Raji (cell line): ENCODE measurements around the gene CRLF3.

Experiments
- POLR2A ChIP-seq: IDR thresholded peaks from 2 replicates; pipeline ENCODE4 v1.6.1; 2011; ENCODE audit warnings: low read depth, low read length, control low read depth; ENCODE audit not compliant: insufficient read depth

CRLF3 gene

DNA sequence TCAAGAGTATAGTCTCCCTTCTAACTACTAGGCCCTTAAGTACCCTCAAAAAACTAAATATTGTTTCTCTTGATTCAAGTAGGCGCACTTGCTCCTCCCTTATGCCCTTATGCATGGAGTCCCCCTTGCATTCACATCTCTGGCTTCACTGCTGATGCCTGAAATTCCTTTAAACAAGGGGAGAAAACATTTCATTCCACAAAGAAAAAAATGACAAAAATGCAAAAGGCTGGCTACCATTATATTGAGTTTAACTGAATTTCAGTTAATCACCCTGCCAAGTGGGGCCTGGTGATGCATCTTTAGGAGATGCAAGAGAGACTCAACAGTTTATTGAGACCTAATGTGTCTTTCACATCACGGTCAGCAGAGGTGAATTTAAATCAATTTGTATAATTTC lies 35.6 kb downstream of the CRLF3 start:
- no peak for TF ChIP-seq POLR2A

DNA sequence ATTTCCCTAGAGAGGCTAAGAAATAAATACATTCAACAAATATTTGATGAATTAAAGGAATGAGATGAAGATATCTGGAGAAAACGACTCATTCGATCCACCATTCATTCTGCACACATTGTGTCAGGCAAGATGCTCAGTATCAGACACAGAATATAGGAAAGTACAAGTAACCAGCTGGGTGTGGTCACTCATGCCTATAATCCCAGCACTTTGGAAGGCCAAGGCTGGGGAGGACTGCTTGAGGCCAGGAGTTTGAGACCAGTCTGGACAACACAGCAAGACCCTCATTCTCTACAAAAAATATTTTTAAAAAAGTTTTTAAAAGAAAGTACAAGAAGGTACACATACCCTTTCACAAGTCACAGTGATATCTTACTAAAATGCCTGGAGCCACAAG lies 42.3 kb downstream of the CRLF3 start:
- no peak for TF ChIP-seq POLR2A

DNA sequence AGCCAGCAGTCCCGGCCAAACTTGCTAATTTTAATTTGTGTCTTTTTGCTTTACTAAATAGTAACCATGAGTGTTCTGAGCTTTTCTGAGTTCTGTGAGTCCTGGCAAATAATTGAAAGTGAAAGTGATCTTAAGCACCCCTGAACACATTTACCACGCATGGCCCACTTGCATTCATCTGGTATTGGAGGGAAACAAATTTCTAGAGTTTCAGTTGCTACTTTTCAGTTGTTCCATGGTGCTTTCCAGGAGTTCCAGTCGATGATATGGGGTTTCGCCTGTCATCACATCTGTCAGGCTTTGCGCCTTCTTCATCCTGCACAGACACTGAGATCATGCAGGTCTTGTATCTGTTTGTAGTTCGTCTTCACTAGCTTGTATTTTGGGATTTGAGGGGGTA lies 44.1 kb downstream of the CRLF3 start:
- TF ChIP-seq POLR2A, result no peak

DNA sequence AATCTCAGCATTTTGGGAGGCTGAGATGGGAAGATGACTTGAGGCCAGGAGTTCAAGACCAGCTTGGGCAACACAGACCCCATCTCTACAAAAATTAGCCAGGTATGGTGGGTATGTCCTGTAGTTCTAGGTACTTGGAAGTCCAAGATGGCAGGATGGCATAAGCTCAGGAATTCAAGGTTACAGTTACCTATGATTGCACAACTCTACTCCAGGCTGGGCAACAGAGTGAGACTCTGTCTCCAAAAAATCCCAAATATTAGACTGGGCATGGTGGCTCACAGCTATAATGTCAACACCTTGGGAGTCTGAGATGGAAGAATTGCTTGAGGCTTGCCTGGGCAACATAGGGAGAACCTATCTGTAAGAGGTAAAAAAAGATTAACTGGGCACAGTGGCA lies 63.4 kb downstream of the CRLF3 start:
- no peak for TF ChIP-seq POLR2A
